NCI-H1105 treated with DMSO at 0.1 percent for 48 hours (cell line): Measurements from ENCODE around the gene NF2.
A peak's percentile ranks its signal among the peaks of the same experiment; 100 is the strongest.

ENCODE experiments used
- DNase-seq: peaks from one replicate; lab custom pipeline; 2025; lab: John Stamatoyannopoulos, UW

The NF2 gene

DNA sequence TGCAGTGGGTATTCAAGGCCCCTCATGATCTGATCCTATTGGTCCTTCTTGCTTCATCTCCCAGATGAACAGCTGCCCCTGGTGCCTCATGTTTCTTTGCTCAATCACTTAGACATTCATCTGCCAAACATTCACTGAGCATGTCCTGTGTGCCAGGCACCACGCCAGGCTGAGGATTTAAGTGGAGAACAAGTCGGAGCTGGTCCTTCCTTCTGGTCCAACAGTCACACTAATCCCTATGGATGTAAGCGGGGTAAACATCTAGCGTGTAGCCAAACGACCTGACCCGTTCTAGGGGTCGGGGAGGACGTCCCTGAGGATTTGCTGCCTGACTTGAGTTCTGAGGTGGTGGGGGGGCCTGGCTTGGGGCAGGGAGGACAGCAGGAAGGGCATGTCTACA lies 141.5 kb downstream of the NF2 start:
- peak; percentile 92 for DNase-seq

DNA sequence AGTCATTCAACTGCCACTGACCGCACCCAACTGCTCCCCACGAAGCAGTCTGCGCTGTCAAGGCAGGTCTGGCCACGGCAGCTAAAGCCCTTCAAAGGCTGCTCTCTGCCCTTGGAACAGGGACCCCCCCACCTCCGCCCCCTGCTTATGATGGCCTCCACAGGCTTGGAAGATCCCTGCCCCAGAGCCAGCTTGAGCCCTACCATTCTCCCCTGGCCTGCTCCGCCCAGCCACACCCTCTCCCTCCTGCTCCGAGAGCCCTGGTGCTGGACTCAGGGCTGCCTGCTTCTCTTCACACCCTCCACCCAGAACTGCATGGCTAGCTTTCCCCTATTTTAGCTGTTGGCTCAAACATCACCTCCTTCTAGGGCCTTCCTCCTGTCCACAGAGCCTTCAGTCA lies 144.4 kb downstream of the NF2 start:
- no peak for DNase-seq
